Renal cortex interstitium (tissue), 15 donors: ENCODE data around the gene ZNF708. TPM values are rescaled to one million over a fixed set of nuclear protein-coding genes. Genes with fewer than 3 reads are reported as not detected.
A peak's percentile ranks its signal among the peaks of the same experiment; 100 is the strongest.
"Not testable (repeated sequence)": the region's sequence is repeated elsewhere in the genome, so short reads cannot be mapped to it uniquely, and the experiment has no call there.

Source experiments
- DNase-seq, 11 donors: peaks; one replicate each; pipeline ENCODE4 v3.0.0-alpha.2; 2013; ENCODE audit warnings: low read depth in 9 of 11, low spot score in 4 of 11; ENCODE audit errors: extremely low read depth in 1 of 11
- long read RNA-seq, 16 experiments: transcript quantifications; one replicate each; lab custom pipeline, GENCODE V29; 2026
- polyA plus RNA-seq, 3 donors: library from polyadenylated mRNA; unstranded; fragments of 120-200 nt; gene quantifications; one replicate each; pipeline ENCODE4 v1.2.1, GENCODE V29; 2013; ENCODE audit not compliant: insufficient read length in 3 of 3

The ZNF708 gene
- polyA plus RNA-seq = 10 to 100 TPM; 16.2 to 23.1 (median 20.8) TPM
- long read RNA-seq, donor 1, full-length matches to known transcripts = 7 of 36 reads
- long read RNA-seq, donor 1, partial matches to known transcripts = 29 of 36 reads
- long read RNA-seq, donor 1, other reads (novel, unspliced or antisense) = 0 of 36 reads
- long read RNA-seq, donor 2, full-length matches to known transcripts = 3 of 12 reads
- long read RNA-seq, donor 2, partial matches to known transcripts = 9 of 12 reads
- long read RNA-seq, donor 2, other reads (novel, unspliced or antisense) = 0 of 12 reads
- long read RNA-seq, donor 3, transcript ZNF708-203 (3 exons, 567 nt) = major isoform, 5 of 66 reads
- long read RNA-seq, donor 3, partial matches to known transcripts = 61 of 66 reads
- long read RNA-seq, donor 3, other reads (novel, unspliced or antisense) = 0 of 66 reads
- long read RNA-seq, donor 4, full-length matches to known transcripts = 4 of 112 reads
- long read RNA-seq, donor 4, partial matches to known transcripts = 92 of 112 reads
- long read RNA-seq, donor 4, other reads (novel, unspliced or antisense) = 16 of 112 reads
- long read RNA-seq, donor 5, full-length matches to known transcripts = 8 of 113 reads
- long read RNA-seq, donor 5, partial matches to known transcripts = 93 of 113 reads
- long read RNA-seq, donor 5, other reads (novel, unspliced or antisense) = 12 of 113 reads
- long read RNA-seq, donor 6, full-length matches to known transcripts = 5 of 13 reads
- long read RNA-seq, donor 6, partial matches to known transcripts = 8 of 13 reads
- long read RNA-seq, donor 6, other reads (novel, unspliced or antisense) = 0 of 13 reads
- long read RNA-seq, donor 7, full-length matches to known transcripts = 4 of 16 reads
- long read RNA-seq, donor 7, partial matches to known transcripts = 12 of 16 reads
- long read RNA-seq, donor 7, other reads (novel, unspliced or antisense) = 0 of 16 reads
- long read RNA-seq, donor 8, full-length matches to known transcripts = 12 of 24 reads
- long read RNA-seq, donor 8, partial matches to known transcripts = 0 of 24 reads
- long read RNA-seq, donor 8, other reads (novel, unspliced or antisense) = 12 of 24 reads
- long read RNA-seq, donor 9, partial matches to known transcripts = 0 of 3 reads
- long read RNA-seq, donor 9, other reads (novel, unspliced or antisense) = 0 of 3 reads
- long read RNA-seq, donor 10, full-length matches to known transcripts = 4 of 4 reads
- long read RNA-seq, donor 10, partial matches to known transcripts = 0 of 4 reads
- long read RNA-seq, donor 10, other reads (novel, unspliced or antisense) = 0 of 4 reads
- long read RNA-seq, donor 11, partial matches to known transcripts = 0 of 3 reads
- long read RNA-seq, donor 11, other reads (novel, unspliced or antisense) = 0 of 3 reads
- long read RNA-seq, donor 12, partial matches to known transcripts = 36 of 38 reads
- long read RNA-seq, donor 12, other reads (novel, unspliced or antisense) = 0 of 38 reads
- long read RNA-seq, donor 13, full-length matches to known transcripts = 14 of 19 reads
- long read RNA-seq, donor 13, partial matches to known transcripts = 0 of 19 reads
- long read RNA-seq, donor 13, other reads (novel, unspliced or antisense) = 5 of 19 reads
- long read RNA-seq, donor 14, full-length matches to known transcripts = 3 of 14 reads
- long read RNA-seq, donor 14, partial matches to known transcripts = 5 of 14 reads
- long read RNA-seq, donor 14, other reads (novel, unspliced or antisense) = 6 of 14 reads
- long read RNA-seq, donor 15, full-length matches to known transcripts = 3 of 22 reads
- long read RNA-seq, donor 15, partial matches to known transcripts = 19 of 22 reads
- long read RNA-seq, donor 15, other reads (novel, unspliced or antisense) = 0 of 22 reads
- long read RNA-seq, donor 16, full-length matches to known transcripts = 16 of 23 reads
- long read RNA-seq, donor 16, partial matches to known transcripts = 0 of 23 reads
- long read RNA-seq, donor 16, other reads (novel, unspliced or antisense) = 7 of 23 reads

GRCh38 chr19:21328885-21329605 lies at the start of gene ZNF708:
ZNF708 (minus strand) TSS chr19:21329410; CDS start chr19:21329212, 198 bp downstream.
- peak; percentile 74 to 93 (median 83) for DNase-seq

DNA sequence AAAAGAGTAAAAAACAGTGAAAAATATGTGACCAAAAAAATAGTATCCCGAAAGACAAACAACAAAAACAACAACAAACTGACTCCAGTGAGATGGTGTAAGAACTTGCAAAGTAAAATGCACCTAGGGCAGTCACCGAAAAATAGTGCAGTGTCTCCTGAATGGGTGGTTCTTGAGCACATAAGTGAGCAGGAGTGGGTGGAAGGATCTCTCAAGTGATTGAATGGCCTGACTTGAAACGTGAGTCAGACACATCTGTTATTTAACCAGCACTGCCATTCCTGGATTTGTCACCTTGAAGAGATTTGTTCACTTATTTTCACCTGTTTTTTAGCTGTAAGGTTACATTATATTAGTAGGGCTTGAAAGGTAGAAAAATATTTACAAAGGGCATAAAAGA lies 33.1 kb upstream of the ZNF708 start:
- no peak for DNase-seq

DNA sequence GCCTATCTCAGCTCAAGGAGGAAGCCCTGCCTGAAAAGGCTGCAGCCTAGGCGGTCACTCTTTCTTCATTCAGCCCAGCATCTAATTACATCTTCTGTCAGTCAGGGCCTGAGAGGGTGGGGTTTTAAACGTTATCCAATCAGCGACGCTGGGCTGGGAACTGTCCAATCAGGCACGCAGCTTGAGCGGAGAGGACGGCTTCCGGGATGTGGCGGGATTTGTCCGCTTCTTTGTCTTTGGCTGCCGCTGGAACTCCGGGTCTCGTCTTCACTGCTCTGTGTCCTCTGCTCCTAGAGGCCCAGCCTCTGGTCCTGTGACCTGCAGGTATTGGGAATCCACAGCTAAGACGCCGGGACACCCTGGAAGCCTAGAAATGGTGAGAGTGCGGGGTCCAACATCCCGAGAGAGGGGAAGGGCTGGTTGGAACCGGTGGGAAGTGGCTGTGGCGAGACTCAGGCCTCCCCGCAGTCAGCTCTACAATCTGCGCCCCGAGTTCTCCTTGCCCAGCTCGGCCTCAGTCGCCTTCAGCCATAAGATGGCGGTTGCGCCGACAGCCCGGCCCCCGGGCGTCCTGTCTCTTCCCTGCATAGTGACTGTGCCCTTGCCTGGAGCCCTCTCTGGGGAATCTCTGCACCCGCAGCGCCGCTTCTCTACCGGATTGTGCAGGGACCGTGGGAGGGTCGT lies 29.7 kb upstream of the ZNF708 start, which contains the start of gene ZNF738:
TSS of gene ZNF738 (plus strand) at position 233 of the 684 bp plus-strand sequence. CDS start at position 374, 141 bp downstream.
- peak; percentile 89 to 97 (median 94) for DNase-seq

GRCh38 chr19:21352830-21353229 lies 23.6 kb upstream of the ZNF708 start:
- DNase-seq = no peak

DNA sequence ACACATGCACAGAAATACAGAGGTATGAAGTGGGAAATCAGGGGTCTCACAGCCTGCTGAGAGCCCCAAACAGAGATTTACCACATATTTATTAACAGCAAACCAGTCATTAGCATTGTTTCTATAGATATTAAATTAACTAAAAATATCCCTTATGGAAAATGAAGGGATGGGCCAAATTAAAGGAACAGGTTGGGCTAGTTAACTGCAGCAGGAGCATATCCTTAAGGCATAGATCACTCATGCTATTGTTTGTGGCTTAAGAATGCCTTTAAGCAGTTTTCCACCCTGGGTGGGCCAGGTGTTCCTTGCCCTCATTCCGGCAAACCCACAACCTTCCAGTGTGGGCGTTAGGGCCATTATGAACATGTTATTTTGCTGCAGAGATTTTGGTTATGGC lies 15.6 kb upstream of the ZNF708 start:
- not testable (repeated sequence) for DNase-seq

DNA sequence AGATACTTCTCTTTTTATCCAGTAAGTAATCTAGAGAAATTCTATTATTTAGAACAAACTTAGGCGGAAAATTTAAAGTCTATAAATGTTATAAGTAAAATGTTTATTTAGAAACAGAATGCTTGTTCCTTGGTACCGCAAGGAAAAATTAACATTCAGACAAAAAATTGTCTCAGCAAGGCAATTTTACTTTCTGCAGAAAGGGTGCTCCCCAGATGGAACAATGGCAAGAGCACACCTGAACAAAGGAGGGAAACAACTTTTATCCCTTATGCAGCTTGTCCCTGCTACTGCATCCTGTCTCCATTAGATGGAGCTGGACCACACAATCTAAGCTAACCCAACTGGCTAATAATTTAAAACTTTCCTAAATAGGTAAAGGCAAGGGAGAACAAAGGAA lies 6.5 kb upstream of the ZNF708 start:
- DNase-seq = no peak

DNA sequence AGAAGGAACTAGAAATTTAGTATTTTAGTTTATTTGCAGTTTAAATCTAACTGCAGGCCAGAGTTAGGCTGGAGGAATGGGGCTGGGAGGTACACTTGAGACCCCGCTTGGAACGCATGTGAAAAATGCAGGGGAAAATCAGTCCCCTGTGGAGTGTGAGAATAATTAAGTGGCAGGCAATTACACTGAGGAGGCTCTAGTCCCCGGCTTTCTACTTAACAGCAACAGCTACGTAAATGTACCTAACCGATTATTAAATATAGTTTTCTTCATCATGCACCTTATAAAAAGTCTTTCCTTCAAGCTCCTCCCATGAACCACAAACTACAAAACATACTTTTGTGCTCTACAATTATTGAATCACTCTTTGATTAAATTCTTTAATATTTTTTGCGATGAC lies 804 bp downstream of the ZNF708 start:
- DNase-seq = peak in 8 of 11 donors; percentile 3 to 26 (median 10)

- no peak for DNase-seq
These were observed 3.0 kb downstream of the ZNF708 start for GRCh38 chr19:21326169-21326568.

DNA sequence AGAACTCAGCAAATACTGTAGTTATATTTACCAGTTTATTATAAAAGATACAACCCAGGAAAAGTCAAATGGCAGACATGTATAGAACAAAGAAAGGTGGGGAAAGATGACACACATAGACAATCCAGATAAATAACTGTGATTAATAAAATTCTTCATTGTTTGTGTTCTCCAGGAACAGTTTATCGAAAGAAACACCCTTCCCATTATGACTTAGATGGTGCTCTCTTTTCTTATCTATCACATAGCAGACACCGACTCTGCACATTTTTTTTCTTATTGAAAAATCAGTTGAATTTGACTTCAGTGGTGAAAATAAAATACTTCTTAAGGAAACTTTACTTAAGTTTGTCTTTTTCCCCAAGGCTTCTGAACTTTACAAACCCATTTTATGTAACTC lies 6.2 kb downstream of the ZNF708 start:
- no peak for DNase-seq

DNA sequence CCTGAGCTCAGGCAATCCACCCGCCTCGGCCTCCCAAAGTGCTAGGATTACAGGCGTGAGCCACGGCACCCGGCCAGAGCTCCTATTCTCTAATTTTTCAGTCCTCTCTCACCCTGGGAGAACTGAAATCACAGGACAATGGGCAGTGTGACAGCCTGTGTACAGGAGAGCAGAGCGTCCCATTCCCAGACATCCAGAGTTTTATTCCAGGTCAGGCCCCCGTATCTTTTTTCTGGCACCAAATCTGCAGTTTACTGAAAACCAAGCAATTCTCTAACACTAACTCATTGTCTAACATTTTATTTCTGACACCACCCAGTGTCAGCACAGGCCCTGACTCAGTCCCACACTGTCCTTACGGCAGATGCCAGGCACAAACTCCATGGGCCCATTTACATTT lies 6.7 kb downstream of the ZNF708 start:
- DNase-seq = no peak

GRCh38 chr19:21321996-21322395 lies 7.2 kb downstream of the ZNF708 start:
- DNase-seq = no peak

GRCh38 chr19:21321134-21321533 lies 8.1 kb downstream of the ZNF708 start:
- DNase-seq = no peak

DNA sequence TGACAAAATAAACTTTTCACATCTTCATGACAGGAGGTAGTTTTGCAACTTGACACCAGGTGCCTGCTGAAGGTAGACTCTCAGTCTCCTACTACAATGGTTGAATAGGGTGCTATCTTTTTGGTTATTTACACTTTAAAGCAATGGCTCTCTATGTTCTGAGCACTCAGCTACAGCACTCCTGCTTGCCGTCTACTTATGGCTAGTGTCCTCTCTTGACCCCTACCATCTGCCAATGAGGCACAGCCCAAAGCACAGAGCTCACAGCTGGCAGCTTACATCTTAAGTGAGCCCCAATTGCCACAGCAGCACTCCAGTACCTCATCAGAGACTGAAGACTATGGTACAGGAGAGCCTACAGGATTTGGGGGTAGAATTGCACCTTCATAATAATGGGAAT lies 11.4 kb downstream of the ZNF708 start:
- DNase-seq = no peak

- DNase-seq = no peak
These were observed 14.5 kb downstream of the ZNF708 start for GRCh38 chr19:21314676-21315075.

- not testable (repeated sequence) for DNase-seq
These were observed 16.4 kb downstream of the ZNF708 start for GRCh38 chr19:21312807-21313206.

GRCh38 chr19:21308773-21309172 lies 20.4 kb downstream of the ZNF708 start:
- no peak for DNase-seq
